ENCODE data around the gene CHRM5. TPM values are rescaled to one million over a fixed set of nuclear protein-coding genes. Genes with fewer than 3 reads are reported as not detected.
A peak's percentile ranks its signal among the peaks of the same experiment; 100 is the strongest.

CHRM5 gene
- total and polyA plus RNA-seq, 9 of the 15 experiments (the other 6 are each of a cell fraction or from before 2014, with no cell fraction given): not detected

- Histone ChIP-seq H3K36me3 (ENCODE audit: control insufficient read depth, insufficient read depth, low read length) (no peaks in the 10 kb centered on the region), H3K4me2 (ENCODE audit: insufficient read depth, low read length) (no peak overlapping the region), H3K4me3 (no peak overlapping the region), H3K4me1 (replicated peaks in 1 of 2; ENCODE audit: control insufficient read depth in 2 of 2, insufficient read depth in 2 of 2, low read length in 2 of 2) (peaks cover 0 to 2% of the 10 kb centered on the region in 2 experiments; a peak in 1 of 5 replicates), H2AFZ (ENCODE audit: low read depth, low read length) (no peak overlapping the region), H3K79me2 (ENCODE audit: control insufficient read depth, insufficient read depth, low read length) (no peaks in the 10 kb centered on the region), H3K9me3 (replicated peaks; ENCODE audit: control insufficient read depth, insufficient read depth, low read depth, low read length) (no peaks in the 10 kb centered on the region), H3K27ac (ENCODE audit: extremely low read depth, low read depth, low read length) (no peak overlapping the region), H3K9me1 (ENCODE audit: control insufficient read depth, insufficient read depth, low read length) (no peaks in the 10 kb centered on the region), H4K20me1 (replicated peaks; ENCODE audit: control insufficient read depth, insufficient read depth, low read length) (no peaks in the 10 kb centered on the region), H3K9ac (ENCODE audit: insufficient read depth in 1 of 2, low read depth in 2 of 2, low read length in 2 of 2) (no peak overlapping the region), H3K27me3 (ENCODE audit: control insufficient read depth in 2 of 2, insufficient read depth in 2 of 2, low read length in 2 of 2) (no peaks in the 10 kb centered on the region; a peak in 1 of 5 replicates)
- BruUV-seq (replicated peaks): no TSS peak
- DNase-seq (ENCODE audit: extremely low read depth in 1 of 4, low spot score in 3 of 4): peak in 1 of 4 experiments; percentile 4
- FAIRE-seq: peak; percentile 29
- in situ Hi-C loops (cut with MboI): no loop called here
- intact Hi-C loops (cut with micrococcal nuclease): no loop called here
- 0% methylated on average over 3 of the region's 3 CpGs for WGBS (ENCODE audit: insufficient coverage, low coverage, missing lambda C conversion rate)
- POLR2A ChIA-PET: no interaction called here
- no peak for ATAC-seq
- TF ChIP-seq C11orf30 (IDR thresholded peaks at IDR 0.05; ENCODE audit: low read depth) (peak; percentile 4; the same call in 1 of the 2 replicates), NFE2 (IDR thresholded peaks at IDR 0.05; ENCODE audit: low read depth) (peak; percentile 32; the same call in 1 of the 2 replicates), SUPT5H (IDR thresholded peaks at IDR 0.05) (no peak)
- CTCF ChIA-PET (ENCODE audit: low intra/inter-chr PET ratio): no interaction called here
These were observed 7.8 kb upstream of the CHRM5 start for GRCh38 chr15:33960549-33960935.

- no peaks in the 10 kb centered on the region for H3K9me1 ChIP-seq (ENCODE audit: control insufficient read depth, insufficient read depth, low read length)
- peak; percentile 87 for FAIRE-seq
- H3K27ac ChIP-seq (ENCODE audit: extremely low read depth, low read depth, low read length): no peak overlapping the region
- no peaks in the 10 kb centered on the region for H3K9me3 ChIP-seq (replicated peaks; ENCODE audit: control insufficient read depth, insufficient read depth, low read depth, low read length)
- peak; percentile 87 for ATAC-seq
- no peaks in the 10 kb centered on the region for H4K20me1 ChIP-seq (replicated peaks; ENCODE audit: control insufficient read depth, insufficient read depth, low read length)
- no peaks in the 10 kb centered on the region for H3K79me2 ChIP-seq (ENCODE audit: control insufficient read depth, insufficient read depth, low read length)
- no peak overlapping the region for H3K4me3 ChIP-seq
- POLR2A ChIA-PET: interaction anchor here (0.6 to 1.0 kb wide), 4 partner anchors 15 to 219 kb away, joined by 3 read pairs; no protein-coding TSS in a partner anchor
- CTCF ChIA-PET (ENCODE audit: low intra/inter-chr PET ratio): no interaction called here
- intact Hi-C loops (cut with micrococcal nuclease) (loop anchor here (1.0 kb wide), 1 partner anchor 229 kb away; no protein-coding TSS in a partner anchor), in situ Hi-C loops (cut with MboI) (no loop called here)
- H3K4me1 ChIP-seq (replicated peaks in 1 of 2; ENCODE audit: control insufficient read depth in 2 of 2, insufficient read depth in 2 of 2, low read length in 2 of 2): no peaks in the 10 kb centered on the region
- H3K36me3 ChIP-seq (ENCODE audit: control insufficient read depth, insufficient read depth, low read length): no peaks in the 10 kb centered on the region
- WGBS (ENCODE audit: insufficient coverage, low coverage, missing lambda C conversion rate): 8% methylated on average over 7 of the region's 8 CpGs
- peak; percentile 17 to 47 (median 22) for DNase-seq (ENCODE audit: extremely low read depth in 1 of 4, low spot score in 3 of 4)
- H3K27me3 ChIP-seq (ENCODE audit: control insufficient read depth in 2 of 2, insufficient read depth in 2 of 2, low read length in 2 of 2): no peaks in the 10 kb centered on the region; a peak in 1 of 5 replicates
- no peak overlapping the region for H2AFZ ChIP-seq (ENCODE audit: low read depth, low read length)
- BruUV-seq (replicated peaks): no TSS peak
- no peak overlapping the region for H3K4me2 ChIP-seq (ENCODE audit: insufficient read depth, low read length)
- H3K9ac ChIP-seq (ENCODE audit: insufficient read depth in 1 of 2, low read depth in 2 of 2, low read length in 2 of 2): no peak overlapping the region
- TF ChIP-seq HOXB6 (CRISPR knock-in tag; IDR thresholded peaks at IDR 0.05; ENCODE audit: borderline replicate concordance) (no peak), CBX5 (IDR thresholded peaks at IDR 0.05; ENCODE audit: borderline replicate concordance, low read depth) (no peak), NR2C2 (CRISPR knock-in tag; IDR thresholded peaks at IDR 0.05) (no peak), NR2C2 (tag; IDR thresholded peaks at IDR 0.05) (0 out of 2 replicates have a peak, but pooled peaks have one; percentile 8), SMC3 (conservative IDR thresholded peaks at IDR 0.05; ENCODE audit: insufficient read depth, low read depth, low read length) (0 out of 2 replicates have a peak, but pooled peaks have one; percentile 7), KLF13 (tag; IDR thresholded peaks at IDR 0.05; ENCODE audit: borderline replicate concordance, low read depth) (no peak), PYGO2 (tag; IDR thresholded peaks at IDR 0.05) (no peak), PHF21A (IDR thresholded peaks at IDR 0.05; ENCODE audit: borderline replicate concordance, low read depth) (peak; percentile 21; the same call in 1 of the 2 replicates)
- TF ChIP-seq, protein P1, sequence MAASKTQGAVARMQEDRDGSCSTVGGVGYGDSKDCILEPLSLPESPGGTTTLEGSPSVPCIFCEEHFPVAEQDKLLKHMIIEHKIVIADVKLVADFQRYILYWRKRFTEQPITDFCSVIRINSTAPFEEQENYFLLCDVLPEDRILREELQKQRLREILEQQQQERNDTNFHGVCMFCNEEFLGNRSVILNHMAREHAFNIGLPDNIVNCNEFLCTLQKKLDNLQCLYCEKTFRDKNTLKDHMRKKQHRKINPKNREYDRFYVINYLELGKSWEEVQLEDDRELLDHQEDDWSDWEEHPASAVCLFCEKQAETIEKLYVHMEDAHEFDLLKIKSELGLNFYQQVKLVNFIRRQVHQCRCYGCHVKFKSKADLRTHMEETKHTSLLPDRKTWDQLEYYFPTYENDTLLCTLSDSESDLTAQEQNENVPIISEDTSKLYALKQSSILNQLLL (CRISPR knock-in tag; IDR thresholded peaks at IDR 0.05; ENCODE audit: borderline replicate concordance): no peak
- TF ChIP-seq, protein P2, sequence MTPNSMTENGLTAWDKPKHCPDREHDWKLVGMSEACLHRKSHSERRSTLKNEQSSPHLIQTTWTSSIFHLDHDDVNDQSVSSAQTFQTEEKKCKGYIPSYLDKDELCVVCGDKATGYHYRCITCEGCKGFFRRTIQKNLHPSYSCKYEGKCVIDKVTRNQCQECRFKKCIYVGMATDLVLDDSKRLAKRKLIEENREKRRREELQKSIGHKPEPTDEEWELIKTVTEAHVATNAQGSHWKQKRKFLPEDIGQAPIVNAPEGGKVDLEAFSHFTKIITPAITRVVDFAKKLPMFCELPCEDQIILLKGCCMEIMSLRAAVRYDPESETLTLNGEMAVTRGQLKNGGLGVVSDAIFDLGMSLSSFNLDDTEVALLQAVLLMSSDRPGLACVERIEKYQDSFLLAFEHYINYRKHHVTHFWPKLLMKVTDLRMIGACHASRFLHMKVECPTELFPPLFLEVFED (CRISPR knock-in tag; conservative IDR thresholded peaks at IDR 0.05): no peak
These were observed 4.2 kb upstream of the CHRM5 start for GRCh38 chr15:33963831-33964664.

All from K562 (cell line).